Trophoblast cell (in vitro differentiated cells and primary cell): Measurements from ENCODE around the gene GTF2A1L. TPM values are rescaled to one million over a fixed set of nuclear protein-coding genes. Genes with fewer than 3 reads are reported as not detected.

Experiments used
- DNase-seq, 2 donors: peaks; one replicate each; pipeline ENCODE4 v3.0.0-alpha.2; 2016
- H2AFZ ChIP-seq: 2 replicates; pipeline ENCODE4 v1.6.1; 2013; ENCODE audit warnings: low read length, moderate library complexity, mild to moderate bottlenecking; ENCODE audit not compliant: insufficient read depth, poor library complexity
- H2AK5ac ChIP-seq: 2 replicates; pipeline ENCODE4 v1.6.1; 2013; ENCODE audit warnings: mild to moderate bottlenecking, low read length
- H2BK120ac ChIP-seq: 2 replicates; pipeline ENCODE4 v1.6.1; 2013; ENCODE audit warnings: low read length, mild to moderate bottlenecking, moderate library complexity; ENCODE audit not compliant: insufficient read depth, poor library complexity
- H2BK12ac ChIP-seq: 2 replicates; pipeline ENCODE4 v1.6.1; 2013; ENCODE audit warnings: mild to moderate bottlenecking, low read length, moderate library complexity
- H2BK5ac ChIP-seq: 2 replicates; pipeline ENCODE4 v1.6.1; 2013; ENCODE audit warnings: low read length, low read depth, moderate library complexity, mild to moderate bottlenecking; ENCODE audit not compliant: poor library complexity
- H3K14ac ChIP-seq: 2 replicates; pipeline ENCODE4 v1.6.1; 2013; ENCODE audit warnings: mild to moderate bottlenecking, low read length
- H3K18ac ChIP-seq: 2 replicates; pipeline ENCODE4 v1.6.1; 2013; ENCODE audit warnings: mild to moderate bottlenecking, low read length
- H3K23ac ChIP-seq: 2 replicates; pipeline ENCODE4 v1.6.1; 2013; ENCODE audit warnings: low read length
- H3K27ac ChIP-seq: 2 replicates; pipeline ENCODE4 v1.5.1; 2013; ENCODE audit warnings: low read depth, mild to moderate bottlenecking, inconsistent platforms, low read length, moderate library complexity
- H3K27me3 ChIP-seq: 2 replicates; pipeline ENCODE4 v1.6.1; 2013; ENCODE audit warnings: inconsistent platforms, mild to moderate bottlenecking, low read length, moderate library complexity; ENCODE audit not compliant: insufficient read depth
- H3K36me3 ChIP-seq, 2 experiments: 1 replicate in 1 of 2; 2 replicates in 1 of 2; pipeline ENCODE4 v1.6.1; 2013; ENCODE audit warnings: low read length in 2 of 2, mild to moderate bottlenecking in 2 of 2, moderate library complexity in 1 of 2; ENCODE audit not compliant: insufficient read depth in 2 of 2, control insufficient read depth in 1 of 2
- H3K4ac ChIP-seq: 2 replicates; pipeline ENCODE4 v1.6.1; 2013; ENCODE audit warnings: low read depth, mild to moderate bottlenecking, low read length, moderate library complexity
- H3K4me1 ChIP-seq, 2 experiments: 1 replicate in 1 of 2; 2 replicates in 1 of 2; pipeline ENCODE4 v1.6.1; 2013; ENCODE audit warnings: low read length in 2 of 2, mild to moderate bottlenecking in 2 of 2, moderate library complexity in 1 of 2; ENCODE audit not compliant: insufficient read depth in 2 of 2, control insufficient read depth in 1 of 2
- H3K4me2 ChIP-seq: 2 replicates; pipeline ENCODE4 v1.6.1; 2013; ENCODE audit warnings: inconsistent platforms, mild to moderate bottlenecking, low read length, moderate library complexity
- H3K4me3 ChIP-seq: 2 replicates; pipeline ENCODE4 v1.5.1; 2013; ENCODE audit warnings: mild to moderate bottlenecking, low read depth, low read length, inconsistent platforms
- H3K79me1 ChIP-seq: one replicate; pipeline ENCODE4 v1.6.1; 2013; ENCODE audit warnings: low read length
- H3K79me2 ChIP-seq: 2 replicates; pipeline ENCODE4 v1.6.1; 2013; ENCODE audit warnings: low read length, mild to moderate bottlenecking; ENCODE audit not compliant: control insufficient read depth, insufficient read depth, poor library complexity
- H3K9ac ChIP-seq: 2 replicates; pipeline ENCODE4 v1.6.1; 2013; ENCODE audit warnings: mild to moderate bottlenecking, low read length
- H3K9me3 ChIP-seq: 2 replicates; pipeline ENCODE4 v1.6.1; 2013; ENCODE audit warnings: low read depth, mild to moderate bottlenecking, control low read depth, inconsistent platforms, low read length; ENCODE audit not compliant: insufficient read depth
- H4K12ac ChIP-seq: 2 replicates; pipeline ENCODE4 v1.6.1; 2013; ENCODE audit warnings: low read depth, mild to moderate bottlenecking, low read length, moderate library complexity
- H4K8ac ChIP-seq: 2 replicates; pipeline ENCODE4 v1.6.1; 2013; ENCODE audit warnings: low read depth, mild to moderate bottlenecking, low read length, moderate library complexity
- H4K91ac ChIP-seq: one replicate; pipeline ENCODE4 v1.6.1; 2013; ENCODE audit warnings: low read depth, mild to moderate bottlenecking, low read length, moderate library complexity
- WGBS: extraction: QIAGEN DNeasy Blood & Tissue Kit; methylation state at CpG from one replicate; pipeline ENCODE4 v1.1.7; 2013; ENCODE audit warnings: missing lambda C conversion rate; ENCODE audit not compliant: insufficient read length, insufficient coverage; ENCODE audit errors: extremely low coverage; 5-methylcytosine and 5-hydroxymethylcytosine counted together
- polyA plus RNA-seq: library from polyadenylated mRNA; stranded (reverse); fragments of 200-250 nt; gene quantifications from 2 replicates; pipeline ENCODE4 v1.2.3, GENCODE V29; 2013

The GTF2A1L gene, protein sequence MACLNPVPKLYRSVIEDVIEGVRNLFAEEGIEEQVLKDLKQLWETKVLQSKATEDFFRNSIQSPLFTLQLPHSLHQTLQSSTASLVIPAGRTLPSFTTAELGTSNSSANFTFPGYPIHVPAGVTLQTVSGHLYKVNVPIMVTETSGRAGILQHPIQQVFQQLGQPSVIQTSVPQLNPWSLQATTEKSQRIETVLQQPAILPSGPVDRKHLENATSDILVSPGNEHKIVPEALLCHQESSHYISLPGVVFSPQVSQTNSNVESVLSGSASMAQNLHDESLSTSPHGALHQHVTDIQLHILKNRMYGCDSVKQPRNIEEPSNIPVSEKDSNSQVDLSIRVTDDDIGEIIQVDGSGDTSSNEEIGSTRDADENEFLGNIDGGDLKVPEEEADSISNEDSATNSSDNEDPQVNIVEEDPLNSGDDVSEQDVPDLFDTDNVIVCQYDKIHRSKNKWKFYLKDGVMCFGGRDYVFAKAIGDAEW
- polyA plus RNA-seq: 0.58 and 0.90 TPM in 2 replicates

DNA sequence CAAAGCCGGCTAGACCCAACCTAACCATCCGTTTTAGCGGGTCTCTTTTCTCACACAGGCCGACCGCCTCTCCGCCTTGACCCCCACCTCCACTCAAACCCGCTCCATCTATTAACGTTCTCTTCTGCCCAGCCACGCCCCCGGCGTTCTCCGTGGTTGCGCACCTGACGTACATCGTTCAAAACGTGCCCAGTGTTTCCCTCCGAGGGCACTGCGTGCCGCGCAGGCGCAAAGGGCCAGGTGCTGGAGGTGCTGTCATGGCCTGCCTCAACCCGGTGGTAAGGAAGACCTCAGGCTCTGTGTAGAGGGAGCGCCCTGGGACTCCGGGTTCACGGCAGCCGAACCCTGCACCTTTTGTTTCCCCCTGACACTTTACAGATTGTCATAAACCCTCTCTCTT is at the start of gene GTF2A1L:
Gene GTF2A1L (plus strand): TSS at position 239 of the 400 bp plus-strand sequence. CDS start 19 bp downstream, at position 258.
- WGBS: no CpG with 5 or more reads among the region's 26 CpGs

GRCh38 chr2:48568547-48568946 is 49.1 kb upstream of the GTF2A1L start:
- Histone ChIP-seq H2BK120ac (no peak overlapping the region), H3K4me2 (no peak overlapping the region), H3K14ac (no peak overlapping the region), H3K18ac (no peak overlapping the region), H4K8ac (no peak overlapping the region), H2BK5ac (no peak overlapping the region), H3K36me3 (no peaks in the 10 kb centered on the region), H4K91ac (no peak overlapping the region), H3K27ac (no peak overlapping the region), H3K4me1 (peaks cover 5 to 6% of the 10 kb centered on the region in 2 experiments), H4K12ac (no peak overlapping the region), H3K79me2 (no peaks in the 10 kb centered on the region), H3K9ac (no peak overlapping the region), H2AK5ac (no peak overlapping the region), H2AFZ (no peak overlapping the region), H3K27me3 (no peaks in the 10 kb centered on the region), H3K9me3 (peaks cover 1% of the 10 kb centered on the region), H3K23ac (no peak overlapping the region), H3K4ac (peak overlapping the region; percentile 12), H2BK12ac (no peak overlapping the region), H3K79me1 (peaks cover 2% of the 10 kb centered on the region), H3K4me3 (no peak overlapping the region)
- peak in 1 of 2 donors; percentile 23 for DNase-seq
- no CpG with 5 or more reads among the region's 4 CpGs for WGBS

More for the DNA sequence above, at the start of gene GTF2A1L:
- no peak within 1 kb of the TSS for H2BK5ac ChIP-seq
- H3K79me1 ChIP-seq: no peaks in the 10 kb centered on the region
- H3K4ac ChIP-seq: no peak within 1 kb of the TSS
- H4K91ac ChIP-seq: no peak within 1 kb of the TSS
- no peak within 1 kb of the TSS for H3K14ac ChIP-seq
- no peaks in the 10 kb centered on the region for H3K27me3 ChIP-seq
- H3K9me3 ChIP-seq: no peaks in the 10 kb centered on the region
- no peak within 1 kb of the TSS for H2BK12ac ChIP-seq
- no peak within 1 kb of the TSS for H3K23ac ChIP-seq
- no peaks in the 10 kb centered on the region for H3K79me2 ChIP-seq
- no peak within 1 kb of the TSS for H3K4me3 ChIP-seq
- no peak within 1 kb of the TSS for H4K12ac ChIP-seq
- no peak within 1 kb of the TSS for H2AK5ac ChIP-seq
- H2AFZ ChIP-seq: no peak within 1 kb of the TSS
- H3K4me1 ChIP-seq: no peaks in the 10 kb centered on the region
- H3K27ac ChIP-seq: no peak within 1 kb of the TSS
- no peak within 1 kb of the TSS for H2BK120ac ChIP-seq
- no peak within 1 kb of the TSS for H3K18ac ChIP-seq
- no peak within 1 kb of the TSS for H3K4me2 ChIP-seq
- H3K9ac ChIP-seq: no peak within 1 kb of the TSS
- no peaks in the 10 kb centered on the region for H3K36me3 ChIP-seq
- no peak within 1 kb of the TSS for H4K8ac ChIP-seq
- no peak for DNase-seq

DNA sequence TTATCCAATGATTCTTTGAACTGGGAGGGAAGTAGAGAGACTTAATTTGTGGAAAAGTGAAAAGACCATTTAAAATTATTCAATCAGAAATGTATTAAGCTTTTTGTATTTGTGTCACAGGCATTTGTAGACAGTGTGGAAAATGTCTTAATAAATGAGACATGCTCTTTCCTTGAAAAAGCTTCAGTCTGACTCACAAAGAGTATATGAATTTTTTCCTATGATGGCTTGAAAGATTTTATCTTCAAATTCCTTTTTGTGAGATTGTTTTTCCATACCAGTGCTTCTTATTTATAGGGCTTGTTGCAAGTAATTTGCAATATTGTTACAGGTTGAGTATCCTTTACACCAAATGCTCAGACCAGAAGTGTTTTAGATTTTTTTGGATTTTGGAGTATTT is 48.2 kb upstream of the GTF2A1L start:
- no peak overlapping the region for H2BK12ac ChIP-seq
- no peak overlapping the region for H2BK120ac ChIP-seq
- no peak overlapping the region for H4K8ac ChIP-seq
- H2AK5ac ChIP-seq: no peak overlapping the region
- H3K23ac ChIP-seq: no peak overlapping the region
- H3K79me1 ChIP-seq: peaks cover 2% of the 10 kb centered on the region
- H3K4ac ChIP-seq: no peak overlapping the region
- H3K4me2 ChIP-seq: no peak overlapping the region
- peaks cover 1% of the 10 kb centered on the region for H3K9me3 ChIP-seq
- no peak overlapping the region for H3K18ac ChIP-seq
- no peaks in the 10 kb centered on the region for H3K27me3 ChIP-seq
- H3K9ac ChIP-seq: no peak overlapping the region
- no peak overlapping the region for H3K4me3 ChIP-seq
- H2BK5ac ChIP-seq: no peak overlapping the region
- H3K27ac ChIP-seq: no peak overlapping the region
- peak in 1 of 2 donors; percentile 83 for DNase-seq
- H3K79me2 ChIP-seq: no peaks in the 10 kb centered on the region
- no peak overlapping the region for H4K91ac ChIP-seq
- H3K14ac ChIP-seq: no peak overlapping the region
- peaks cover 5 to 6% of the 10 kb centered on the region in 2 experiments for H3K4me1 ChIP-seq
- no peak overlapping the region for H4K12ac ChIP-seq
- H2AFZ ChIP-seq: no peak overlapping the region
- H3K36me3 ChIP-seq: no peaks in the 10 kb centered on the region

GRCh38 chr2:48572816-48573215 is 44.8 kb upstream of the GTF2A1L start:
- H3K27me3 ChIP-seq: no peaks in the 10 kb centered on the region
- no peak overlapping the region for H4K12ac ChIP-seq
- H3K27ac ChIP-seq: no peak overlapping the region
- H4K8ac ChIP-seq: no peak overlapping the region
- WGBS: no CpG with 5 or more reads among the region's 5 CpGs
- H2BK12ac ChIP-seq: no peak overlapping the region
- H3K4me2 ChIP-seq: no peak overlapping the region
- no peak overlapping the region for H4K91ac ChIP-seq
- DNase-seq: peak; percentile 84 to 89
- peaks cover 2% of the 10 kb centered on the region for H3K79me1 ChIP-seq
- no peak overlapping the region for H3K4me3 ChIP-seq
- no peak overlapping the region for H3K14ac ChIP-seq
- no peak overlapping the region for H3K4ac ChIP-seq
- no peak overlapping the region for H2BK120ac ChIP-seq
- no peak overlapping the region for H3K18ac ChIP-seq
- H3K36me3 ChIP-seq: peaks cover 0 to 1% of the 10 kb centered on the region in 2 experiments
- H2AFZ ChIP-seq: no peak overlapping the region
- H3K9ac ChIP-seq: no peak overlapping the region
- peaks cover 1% of the 10 kb centered on the region for H3K9me3 ChIP-seq
- H3K23ac ChIP-seq: no peak overlapping the region
- no peak overlapping the region for H2BK5ac ChIP-seq
- peaks cover 3 to 6% of the 10 kb centered on the region in 2 experiments for H3K4me1 ChIP-seq
- no peaks in the 10 kb centered on the region for H3K79me2 ChIP-seq
- H2AK5ac ChIP-seq: no peak overlapping the region
